Measurements from ENCODE around the gene UNC5C.
"Not testable (repeated sequence)": the region's sequence is repeated elsewhere in the genome, so short reads cannot be mapped to it uniquely, and the experiment has no call there.

Gene UNC5C

GRCh38 chr4:95171377-95171776, 377.4 kb downstream of the UNC5C start:
- not testable (repeated sequence) for DNase-seq (ENCODE audit: low read depth)

GRCh38 chr4:95170176-95170575, 378.6 kb downstream of the UNC5C start:
- no peak for DNase-seq (ENCODE audit: low read depth)

GRCh38 chr4:95167805-95168204, 381.0 kb downstream of the UNC5C start:
- DNase-seq (ENCODE audit: low read depth): no peak

GRCh38 chr4:95165926-95166524, 382.7 kb downstream of the UNC5C start:
- no peak for DNase-seq (ENCODE audit: low read depth)

- DNase-seq (ENCODE audit: low read depth): no peak
Observed at GRCh38 chr4:95162867-95163266, 385.9 kb downstream of the UNC5C start.

GRCh38 chr4:95161781-95162469, 386.8 kb downstream of the UNC5C start:
- DNase-seq (ENCODE audit: low read depth): no peak

GRCh38 chr4:95159384-95159783, 389.4 kb downstream of the UNC5C start:
- DNase-seq (ENCODE audit: low read depth): no peak

GRCh38 chr4:95158626-95159025, 390.1 kb downstream of the UNC5C start:
- DNase-seq (ENCODE audit: low read depth): no peak

- no peak for DNase-seq (ENCODE audit: low read depth)
Observed at GRCh38 chr4:95158045-95158444, 390.7 kb downstream of the UNC5C start.

GRCh38 chr4:95157596-95157995, 391.2 kb downstream of the UNC5C start:
- no peak for DNase-seq (ENCODE audit: low read depth)

GRCh38 chr4:95156452-95156765, 392.4 kb downstream of the UNC5C start:
- no peak for DNase-seq (ENCODE audit: low read depth)

- no peak for DNase-seq (ENCODE audit: low read depth)
Observed at GRCh38 chr4:95155759-95156451, 392.9 kb downstream of the UNC5C start.

- no peak for DNase-seq (ENCODE audit: low read depth)
Observed at GRCh38 chr4:95153182-95153581, 395.6 kb downstream of the UNC5C start.

GRCh38 chr4:95151255-95151654, 397.5 kb downstream of the UNC5C start:
- no peak for DNase-seq (ENCODE audit: low read depth)

GRCh38 chr4:95142932-95143331, 405.8 kb downstream of the UNC5C start:
- no peak for DNase-seq (ENCODE audit: low read depth)

- no peak for DNase-seq (ENCODE audit: low read depth)
Observed at GRCh38 chr4:95141361-95141760, 407.4 kb downstream of the UNC5C start.

GRCh38 chr4:95139424-95139823, 409.3 kb downstream of the UNC5C start:
- DNase-seq (ENCODE audit: low read depth): not testable (repeated sequence)

GRCh38 chr4:95134016-95134415, 414.8 kb downstream of the UNC5C start:
- not testable (repeated sequence) for DNase-seq (ENCODE audit: low read depth)

GRCh38 chr4:95129821-95130311, 418.9 kb downstream of the UNC5C start:
- DNase-seq (ENCODE audit: low read depth): no peak

GRCh38 chr4:95129031-95129430, 419.7 kb downstream of the UNC5C start:
- no peak for DNase-seq (ENCODE audit: low read depth)

GRCh38 chr4:95124906-95125504, 423.8 kb downstream of the UNC5C start:
- DNase-seq (ENCODE audit: low read depth): no peak

GRCh38 chr4:95122001-95122400, 426.8 kb downstream of the UNC5C start:
- DNase-seq (ENCODE audit: low read depth): no peak

- no peak for DNase-seq (ENCODE audit: low read depth)
Observed at GRCh38 chr4:95120456-95120855, 428.3 kb downstream of the UNC5C start.

Data from stimulated activated CD8-positive, alpha-beta memory T cell treated with anti-CD3 and anti-CD28 coated beads, Interleukin-15, amount 100 ng/mL, for 24 hours (primary cell).